ACHN (cell line): Measurements from ENCODE around the gene OR1E2.
"Not testable (repeated sequence)": the region's sequence is repeated elsewhere in the genome, so short reads cannot be mapped to it uniquely, and the experiment has no call there.

Experiments
- DNase-seq: peaks from one replicate; pipeline ENCODE4 v3.0.0-alpha.2; 2015
- in situ Hi-C: cut with HindIII; loops from 2 replicates; pipeline ENCODE4 v1.10.0; 2017; ENCODE audit warnings: low sequenced_read_pairs, low pct_ligation_motif_present, low pct_unique_long_range_greater_than_20kb

Gene OR1E2

GRCh38 chr17:3401786-3402185, 31.9 kb downstream of the OR1E2 start:
- in situ Hi-C loops: no loop called here
- DNase-seq: no peak

GRCh38 chr17:3400055-3400454, 33.6 kb downstream of the OR1E2 start:
- in situ Hi-C loops: no loop called here
- no peak for DNase-seq

- in situ Hi-C loops: no loop called here
- no peak for DNase-seq
These were observed 35.3 kb downstream of the OR1E2 start, which contains the start of gene OR1E1 for GRCh38 chr17:3398310-3398709. Gene OR1E1, minus strand, starts transcription at chr17:3398410. Its CDS starts 0 bp downstream, at chr17:3398410.

GRCh38 chr17:3397801-3398200, 35.8 kb downstream of the OR1E2 start:
- in situ Hi-C loops: not testable (repeated sequence)
- peak; percentile 13 for DNase-seq

GRCh38 chr17:3389791-3390190, 43.9 kb downstream of the OR1E2 start:
- in situ Hi-C loops: no loop called here
- DNase-seq: no peak

- in situ Hi-C loops: no loop called here
- no peak for DNase-seq
These were observed 47.5 kb downstream of the OR1E2 start, which contains the start of gene OR3A2 for GRCh38 chr17:3385869-3386816. Gene OR3A2, minus strand, starts transcription at chr17:3386308.
